Transverse colon (tissue), 4 donors: ENCODE measurements around the gene SLX4IP. TPM values are rescaled to one million over a fixed set of nuclear protein-coding genes. Genes with fewer than 3 reads are reported as not detected.

Source experiments
- DNase-seq: peaks from one replicate; pipeline ENCODE4 v3.0.0-alpha.2; 2019
- H3K27ac ChIP-seq, 4 donors: fragments of 200-600 bp; sonication (generic); 2 replicates each; pipeline ENCODE4 v1.5.1; 2016 to 2018; ENCODE audit warnings: inconsistent platforms in 4 of 4
- H3K27me3 ChIP-seq: fragments of 200-600 bp; sonication (generic); 2 replicates; pipeline ENCODE4 v1.5.1; 2017; ENCODE audit warnings: inconsistent platforms
- H3K36me3 ChIP-seq, 4 donors: fragments of 200-600 bp; sonication (generic); 2 replicates each; pipeline ENCODE4 v1.5.1; 2017 to 2019; ENCODE audit warnings: inconsistent platforms in 4 of 4
- H3K4me1 ChIP-seq, 4 donors: fragments of 200-600 bp; sonication (generic); 2 replicates each; pipeline ENCODE4 v1.5.1; 2017 to 2020; ENCODE audit warnings: inconsistent platforms in 4 of 4
- H3K4me3 ChIP-seq, 4 donors: fragments of 200-600 bp; sonication (generic); 1 replicate in 1 of 4; 2 replicates in 3 of 4; pipeline versions ENCODE4 v1.5.1 to v1.6.1; 2017 to 2019; ENCODE audit warnings: inconsistent platforms in 4 of 4
- H3K9me3 ChIP-seq, 2 donors: fragments of 200-600 bp; sonication (generic); 2 replicates each; pipeline ENCODE4 v1.5.1; 2017 to 2019; ENCODE audit warnings: inconsistent platforms in 2 of 2
- CTCF ChIP-seq, 5 experiments: fragments of 200-600 bp in 3 of 5; fragments of 450-650 bp in 2 of 5; sonication (generic) in 3 of 5; IDR thresholded peaks; 1 replicate in 2 of 5; 2 replicates in 3 of 5; pipeline ENCODE4 v1.5.1; 2016 to 2017; ENCODE audit warnings: antibody characterized with exemption in 5 of 5, inconsistent platforms in 3 of 5, mild to moderate bottlenecking in 2 of 5, moderate library complexity in 1 of 5
- EP300 ChIP-seq: sonication (generic); formaldehyde crosslinking; IDR thresholded peaks from one replicate; pipeline ENCODE4 v1.6.1; 2017; ENCODE audit warnings: antibody characterized with exemption, low read depth
- POLR2A ChIP-seq: fragments of 450-650 bp; IDR thresholded peaks from one replicate; pipeline ENCODE4 v1.6.1; 2016; ENCODE audit warnings: antibody characterized with exemption, mild to moderate bottlenecking, moderate library complexity
- POLR2AphosphoS5 ChIP-seq, 3 donors: sonication (generic); formaldehyde crosslinking; IDR thresholded peaks; one replicate each; pipeline ENCODE4 v1.6.1; 2016; ENCODE audit warnings: antibody characterized with exemption in 3 of 3
- WGBS, 2 donors: methylation state at CpG; one replicate each; pipeline ENCODE4 v1.1.5; 2018; ENCODE audit warnings: low coverage in 1 of 2; 5-methylcytosine and 5-hydroxymethylcytosine counted together
- in situ Hi-C, 4 donors: fragments of 200-750 bp; cut with MboI; loops; one replicate each; pipeline versions ENCODE4 v1.15.0 to v1.15.1; 2017; ENCODE audit warnings: low sequenced_read_pairs in 3 of 4, low pct_ligation_motif_present in 1 of 4, low pct_unique_long_range_greater_than_20kb in 1 of 4
- intact Hi-C: fragments of 100-400 bp; cut with DNase I; formaldehyde crosslinking; loops from one replicate; pipeline ENCODE4 v1.15.1; 2023; ENCODE audit warnings: low total_unique reads
- total RNA-seq, 4 donors: library from RNA; depleted of rRNA; stranded (reverse); fragments of >200 nt; gene quantifications; one replicate each; pipeline ENCODE4 v1.1.0, GENCODE V29; 2016

Gene SLX4IP
- total RNA-seq, 4 donors from 2014 or later = 5.4 to 8.4 (median 7.5) TPM

DNA sequence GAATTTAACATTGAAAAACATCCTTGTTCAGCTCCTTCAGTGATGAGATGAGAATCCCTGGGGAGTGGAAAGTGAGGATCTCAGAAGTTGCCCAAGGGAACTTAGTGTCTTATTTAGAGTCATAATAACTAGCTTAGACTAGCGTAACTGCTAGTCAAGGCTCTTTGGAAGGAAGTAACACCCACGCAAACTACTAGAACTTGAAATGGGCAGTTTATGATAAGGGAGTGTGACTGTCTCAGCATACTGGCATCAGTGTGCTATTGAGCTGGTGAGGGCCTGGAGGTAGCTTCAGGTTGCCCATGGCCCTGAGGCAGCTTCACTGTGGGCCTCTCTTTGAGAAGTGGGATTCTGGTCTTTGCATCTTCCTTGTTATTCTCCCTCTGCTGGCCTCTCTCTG is 40.1 kb downstream of the SLX4IP start:
- peaks cover 0 to 11% (median 0%) of the 10 kb centered on the region in 4 donors for H3K4me1 ChIP-seq

GRCh38 chr20:10476319-10476724 is 41.2 kb downstream of the SLX4IP start:
- no peak overlapping the region for H3K27ac ChIP-seq
- H3K4me1 ChIP-seq = peaks cover 0 to 11% (median 0%) of the 10 kb centered on the region in 4 donors
- H3K4me3 ChIP-seq = no peak overlapping the region
- intact Hi-C loops = loop anchor here (10.0 kb wide), 1 partner anchor 78 kb away; no protein-coding TSS in a partner anchor
- 76% methylated on average over 3 of the region's 3 CpGs; no CpG with 5 or more reads in 1 of the 2 donors for WGBS, 2 donors
- no peak for DNase-seq
- H3K36me3 ChIP-seq = no peaks in the 10 kb centered on the region
- in situ Hi-C loops = no loop called here
- H3K27me3 ChIP-seq = no peaks in the 10 kb centered on the region
- TF ChIP-seq POLR2A = no peak
- no peak for TF ChIP-seq CTCF (IDR thresholded peaks at IDR 0.05)
- no peak for TF ChIP-seq POLR2AphosphoS5 (IDR thresholded peaks at IDR 0.05)
- no peak for TF ChIP-seq EP300
- H3K9me3 ChIP-seq = no peaks in the 10 kb centered on the region

More for the DNA sequence above, 40.1 kb downstream of the SLX4IP start:
- WGBS, 2 donors = 79 to 92% methylated on average over 2 of the region's 2 CpGs
- Histone ChIP-seq H3K27me3 (no peaks in the 10 kb centered on the region), H3K27ac (peak overlapping the region in 1 of 4 donors; percentile 8), H3K36me3 (no peaks in the 10 kb centered on the region), H3K9me3 (no peaks in the 10 kb centered on the region), H3K4me3 (no peak overlapping the region)
- TF ChIP-seq CTCF (IDR thresholded peaks at IDR 0.05) = no peak
- TF ChIP-seq EP300 = no peak
- TF ChIP-seq POLR2AphosphoS5 (IDR thresholded peaks at IDR 0.05) = no peak
- no peak for TF ChIP-seq POLR2A
- DNase-seq = no peak
- in situ Hi-C loops = no loop called here
- intact Hi-C loops = loop anchor here (10.0 kb wide), 1 partner anchor 80 kb away; no protein-coding TSS in a partner anchor

DNA sequence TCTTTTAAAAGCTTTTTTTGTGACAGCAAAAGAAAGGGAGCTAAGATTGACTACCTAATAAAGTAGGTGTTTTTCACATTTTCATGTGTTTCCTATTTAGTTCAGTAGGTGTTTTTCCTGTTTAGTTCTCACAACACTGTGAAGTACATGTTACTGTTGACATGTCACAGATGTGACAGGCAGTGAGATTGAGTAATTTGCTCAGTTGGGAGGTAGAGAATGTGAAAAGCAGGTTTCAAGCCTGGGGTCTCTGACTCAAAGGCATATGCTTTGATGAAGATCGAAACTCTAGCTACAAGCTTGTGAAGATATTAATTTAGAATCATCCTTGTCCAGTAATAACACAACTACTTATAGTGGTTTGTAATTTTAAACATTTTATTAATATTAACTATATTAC is 43.1 kb downstream of the SLX4IP start:
- Histone ChIP-seq H3K27ac (no peak overlapping the region), H3K27me3 (no peaks in the 10 kb centered on the region), H3K9me3 (no peaks in the 10 kb centered on the region), H3K36me3 (no peaks in the 10 kb centered on the region), H3K4me1 (peaks cover 0 to 11% (median 0%) of the 10 kb centered on the region in 4 donors), H3K4me3 (no peak overlapping the region)
- in situ Hi-C loops (no loop called here), intact Hi-C loops (loop anchor here (10.0 kb wide), 1 partner anchor 77 kb away; no protein-coding TSS in a partner anchor)
- TF ChIP-seq POLR2AphosphoS5 (IDR thresholded peaks at IDR 0.05) (no peak), CTCF (IDR thresholded peaks at IDR 0.05) (no peak), POLR2A (no peak), EP300 (no peak)
- WGBS, 2 donors = 90 to 93% methylated on average over 1 of the region's 1 CpG
- no peak for DNase-seq

DNA sequence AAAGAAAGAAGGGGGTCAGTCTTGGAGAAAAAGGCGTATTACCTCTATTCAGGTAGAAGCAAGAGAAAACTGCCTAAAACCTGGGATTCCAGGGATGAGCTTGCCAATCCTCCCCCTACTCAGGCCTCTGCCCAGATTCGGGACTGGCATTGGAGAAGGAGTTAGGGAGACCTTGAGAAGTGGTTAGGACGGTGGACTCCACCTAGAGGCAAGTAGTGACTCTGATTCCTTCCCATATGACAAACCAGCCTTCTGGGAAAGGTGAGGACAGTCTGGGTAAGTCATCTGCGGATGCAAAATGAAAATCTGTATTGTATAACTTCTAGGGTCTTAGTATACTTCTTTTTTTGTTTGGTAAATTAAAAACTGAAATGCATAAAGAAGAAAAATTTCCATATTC is 43.8 kb downstream of the SLX4IP start:
- no peak overlapping the region for H3K27ac ChIP-seq
- intact Hi-C loops = loop anchor here (10.0 kb wide), 1 partner anchor 76 kb away; no protein-coding TSS in a partner anchor
- in situ Hi-C loops = no loop called here
- no peaks in the 10 kb centered on the region for H3K36me3 ChIP-seq
- H3K4me3 ChIP-seq = no peak overlapping the region
- no peaks in the 10 kb centered on the region for H3K27me3 ChIP-seq
- H3K9me3 ChIP-seq = no peaks in the 10 kb centered on the region
- peaks cover 0 to 11% (median 0%) of the 10 kb centered on the region in 4 donors for H3K4me1 ChIP-seq
- no peak for DNase-seq
- TF ChIP-seq POLR2AphosphoS5 (IDR thresholded peaks at IDR 0.05) (no peak), CTCF (IDR thresholded peaks at IDR 0.05) (no peak), EP300 (no peak), POLR2A (no peak)
- WGBS, 2 donors = 83 to 85% methylated on average over 4 of the region's 4 CpGs
